Hindlimb muscle (tissue), 1 donor: ENCODE measurements around the gene LY6G6F. TPM values are rescaled to one million over a fixed set of nuclear protein-coding genes. Genes with fewer than 3 reads are reported as not detected.

Source experiments
- DNase-seq: peaks from one replicate; pipeline ENCODE4 v3.0.0-alpha.2; 2013
- polyA plus RNA-seq: library from polyadenylated mRNA; unstranded; fragments of 120-200 nt; gene quantifications from one replicate; pipeline ENCODE4 v1.2.1, GENCODE V29; 2013; ENCODE audit not compliant: insufficient read length

Gene LY6G6F
- polyA plus RNA-seq, 1 donor: not detected

DNA sequence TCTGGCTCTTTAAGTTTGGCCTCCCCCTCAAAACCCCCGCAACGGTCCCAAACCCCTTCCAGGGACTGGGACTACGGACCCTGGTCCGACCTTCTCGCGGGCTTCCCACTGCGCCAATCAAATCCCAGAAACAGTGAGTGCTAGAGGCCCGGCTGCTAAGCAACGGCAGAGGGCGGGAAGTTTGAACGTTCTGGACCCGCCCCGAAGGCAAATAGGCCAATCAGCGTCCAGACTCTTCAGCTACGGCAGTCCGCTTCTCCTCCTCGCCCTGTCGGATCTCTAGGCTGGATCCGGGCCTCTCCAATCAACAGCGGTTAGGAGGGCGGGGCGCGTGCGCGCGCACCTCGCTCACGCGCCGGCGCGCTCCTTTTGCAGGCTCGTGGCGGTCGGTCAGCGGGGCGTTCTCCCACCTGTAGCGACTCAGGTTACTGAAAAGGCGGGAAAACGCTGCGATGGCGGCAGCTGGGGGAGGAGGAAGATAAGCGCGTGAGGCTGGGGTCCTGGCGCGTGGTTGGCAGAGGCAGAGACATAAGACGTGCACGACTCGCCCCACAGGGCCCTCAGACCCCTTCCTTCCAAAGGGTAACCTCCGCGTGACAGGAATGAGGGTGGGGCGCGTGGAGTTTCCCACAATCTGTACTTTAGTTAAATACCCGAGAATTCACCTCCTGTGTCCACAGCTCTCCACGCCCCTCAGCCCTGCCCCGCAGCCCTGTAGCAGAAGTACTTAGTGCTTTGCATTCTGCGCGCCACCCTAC is 33.2 kb downstream of the LY6G6F start, which contains the start of gene MSH5:
TSS of gene MSH5 (plus strand) at position 367 of the 758 bp plus-strand sequence. CDS start 462 bp downstream, outside the sequence.
- peak; percentile 98 for DNase-seq

DNA sequence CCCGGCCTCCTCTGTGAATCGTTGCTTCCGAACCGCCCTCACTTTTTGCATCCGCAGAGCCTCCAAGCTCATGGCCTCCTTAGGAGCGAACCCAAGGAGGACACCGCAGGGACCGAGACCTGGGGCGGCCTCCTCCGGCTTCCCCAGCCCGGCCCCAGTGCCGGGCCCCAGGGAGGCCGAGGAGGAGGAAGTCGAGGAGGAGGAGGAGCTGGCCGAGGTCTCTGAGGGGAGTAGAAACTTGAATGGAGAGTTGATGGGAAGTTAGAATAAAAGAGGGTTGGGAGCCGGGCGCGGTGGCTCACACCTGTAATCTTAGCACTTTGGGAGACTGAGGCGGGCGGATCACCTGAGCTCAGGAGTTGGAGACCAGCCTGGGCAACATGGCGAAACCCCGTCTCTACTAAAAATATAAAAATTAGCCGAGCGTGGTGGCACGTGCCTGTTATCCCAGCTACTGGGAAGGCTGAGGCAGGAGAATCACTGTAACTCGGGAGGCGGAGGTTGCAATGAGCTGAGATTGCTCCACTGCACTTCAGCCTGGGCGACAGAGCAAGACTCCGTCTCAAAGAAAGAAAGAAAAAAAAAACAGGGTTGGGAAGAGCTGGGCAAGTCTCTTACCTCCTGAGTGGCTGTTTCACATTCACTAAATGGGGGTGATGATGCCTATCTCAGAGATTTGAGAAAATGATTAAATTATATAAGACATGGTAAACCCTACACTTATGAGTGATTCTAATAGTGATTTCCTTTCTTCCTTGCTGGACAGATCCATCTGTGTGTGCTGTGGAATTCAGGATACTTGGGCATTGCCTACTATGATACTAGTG is 33.9 kb downstream of the LY6G6F start:
- DNase-seq: no peak

DNA sequence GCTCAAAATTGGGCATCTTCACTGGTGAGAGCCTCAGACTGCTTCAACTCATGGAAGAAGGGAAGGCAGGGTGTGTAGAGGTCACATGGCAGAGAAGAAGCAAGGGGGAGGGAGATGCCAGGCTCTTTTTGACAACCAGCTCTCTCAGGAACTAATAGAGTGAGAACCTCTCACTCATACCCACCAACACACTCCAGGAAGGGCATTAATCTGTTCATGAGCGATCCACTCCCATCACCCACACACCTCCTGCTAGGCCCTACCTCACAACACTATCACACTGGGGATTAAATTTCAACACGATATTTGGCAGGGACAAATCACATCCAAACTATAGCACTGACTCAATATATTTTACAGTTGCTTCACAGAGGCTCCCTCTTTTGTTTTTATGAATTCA is 35.1 kb downstream of the LY6G6F start:
- no peak for DNase-seq

DNA sequence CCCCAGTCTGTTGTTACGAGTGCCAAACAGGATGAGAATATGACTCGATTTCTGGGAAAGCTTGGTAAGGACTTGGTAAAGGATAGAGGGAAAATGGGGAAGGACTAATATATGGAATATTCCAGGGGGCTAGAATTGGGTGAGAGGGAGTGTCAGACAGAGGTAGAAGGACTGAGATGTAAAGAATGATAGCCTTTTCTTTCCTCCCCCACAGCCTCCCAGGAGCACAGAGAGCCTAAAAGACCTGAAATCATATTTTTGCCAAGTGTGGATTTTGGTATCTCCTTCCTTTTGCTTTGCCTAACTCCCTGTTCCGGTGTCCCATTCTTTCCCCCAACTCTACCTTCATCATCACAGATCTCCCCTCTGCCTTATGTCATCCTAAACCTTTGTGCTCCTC is 36.2 kb downstream of the LY6G6F start:
- no peak for DNase-seq

DNA sequence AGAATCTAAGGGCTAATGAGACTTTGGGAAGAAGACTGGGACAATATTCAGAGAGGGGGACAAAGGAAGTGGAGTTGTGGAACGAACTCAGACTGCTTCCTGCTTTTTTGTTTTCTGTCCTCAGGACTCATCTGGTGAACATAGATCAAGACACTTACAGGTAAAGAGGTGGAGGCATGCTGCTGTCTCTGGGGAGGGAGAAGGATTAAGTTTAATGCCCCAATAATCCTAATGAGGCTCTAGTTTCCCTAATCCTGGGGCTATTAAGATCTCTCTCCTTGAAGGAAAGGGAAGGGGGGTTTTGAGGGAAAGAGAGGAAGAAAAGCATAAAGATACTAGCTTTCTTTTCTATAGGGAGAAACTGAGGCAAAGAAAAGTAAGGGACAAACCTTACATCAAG is 37.8 kb downstream of the LY6G6F start:
- no peak for DNase-seq

DNA sequence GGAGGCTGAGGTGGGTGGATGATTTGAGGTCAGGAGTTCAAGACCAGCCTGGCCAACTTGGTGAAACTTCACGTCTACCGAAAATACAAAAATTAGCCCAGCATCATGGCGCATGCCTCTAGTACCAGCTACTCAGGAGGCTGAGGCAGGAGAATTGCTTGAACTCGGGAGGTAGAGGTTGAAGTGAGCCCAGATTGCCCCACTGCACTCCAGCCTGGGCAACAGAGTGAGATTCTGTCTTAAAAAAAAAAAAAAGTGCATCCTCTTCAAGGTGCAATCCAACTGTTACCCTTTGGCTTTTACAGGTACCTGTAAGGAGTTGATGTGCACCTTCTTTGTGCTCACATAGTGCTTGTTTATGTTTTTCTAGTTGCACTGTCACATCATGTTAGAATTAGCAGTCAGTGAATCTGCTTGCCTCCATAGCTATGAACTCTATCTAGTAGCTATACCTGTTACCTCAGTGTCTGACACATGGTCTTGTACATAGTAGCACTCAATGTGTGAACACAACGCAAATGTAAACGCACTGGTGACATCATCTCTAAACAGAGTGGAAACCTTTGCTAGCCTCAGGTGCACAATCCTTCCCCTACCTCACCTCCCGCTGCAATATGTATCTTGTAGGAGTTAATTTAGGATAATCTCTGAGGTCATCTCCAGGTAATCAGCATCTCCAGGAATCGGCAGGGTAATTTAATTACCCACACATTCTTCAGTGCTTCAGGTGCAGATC is 42.8 kb downstream of the LY6G6F start:
- DNase-seq: no peak

DNA sequence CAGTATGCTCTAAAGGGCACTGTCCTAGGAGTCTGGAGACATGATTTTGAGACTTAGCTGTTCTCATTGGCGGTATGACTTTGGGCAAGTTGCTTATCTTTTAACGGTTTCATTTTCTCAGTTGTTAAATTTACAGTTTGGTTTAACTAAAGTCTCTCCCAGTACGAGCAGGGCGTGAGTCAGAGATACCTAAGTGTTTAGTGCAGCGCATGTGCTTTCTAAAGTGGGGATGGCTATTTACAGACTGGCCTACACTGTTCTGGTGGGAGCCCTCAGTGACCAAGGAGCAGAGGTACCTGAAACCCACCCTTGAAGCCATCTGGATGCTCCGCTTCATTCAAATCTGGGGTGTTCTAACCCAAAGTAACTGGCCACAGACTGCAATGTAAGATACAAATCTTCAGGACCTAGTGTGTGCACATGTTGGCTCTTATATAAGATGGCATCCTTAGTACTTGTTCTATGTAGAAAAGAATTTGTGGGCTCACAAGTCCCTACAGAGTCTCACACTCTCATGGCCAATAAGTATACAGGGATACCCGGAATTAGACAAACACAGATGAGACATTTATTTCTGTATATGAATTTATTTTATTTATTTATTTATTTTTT is 43.9 kb downstream of the LY6G6F start:
- no peak for DNase-seq

DNA sequence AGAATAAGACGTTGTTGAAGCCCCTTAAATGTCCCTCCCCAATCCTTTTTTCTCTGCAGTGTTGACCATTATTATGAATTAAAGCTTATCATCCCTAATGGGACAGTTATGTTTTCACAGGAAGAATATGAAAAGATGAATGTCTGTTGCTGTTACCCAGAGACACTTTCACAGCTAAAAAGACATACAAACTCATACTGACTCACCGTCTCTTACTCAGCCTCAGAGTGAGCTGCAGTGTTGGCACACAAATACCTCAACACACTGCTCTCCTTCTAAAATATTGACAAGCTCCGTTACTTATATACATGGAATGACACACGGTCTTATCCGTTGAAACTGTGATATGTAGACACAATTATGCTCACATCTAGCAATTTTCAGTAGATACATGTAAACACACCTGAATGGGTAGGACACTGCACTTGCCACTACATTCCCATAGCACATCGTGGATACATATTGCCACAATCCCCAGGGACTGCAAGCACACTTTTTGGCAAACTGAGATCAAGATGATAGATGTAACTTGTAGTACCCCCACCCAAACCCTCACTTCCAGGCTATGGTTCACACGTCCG is 46.2 kb downstream of the LY6G6F start:
- no peak for DNase-seq

DNA sequence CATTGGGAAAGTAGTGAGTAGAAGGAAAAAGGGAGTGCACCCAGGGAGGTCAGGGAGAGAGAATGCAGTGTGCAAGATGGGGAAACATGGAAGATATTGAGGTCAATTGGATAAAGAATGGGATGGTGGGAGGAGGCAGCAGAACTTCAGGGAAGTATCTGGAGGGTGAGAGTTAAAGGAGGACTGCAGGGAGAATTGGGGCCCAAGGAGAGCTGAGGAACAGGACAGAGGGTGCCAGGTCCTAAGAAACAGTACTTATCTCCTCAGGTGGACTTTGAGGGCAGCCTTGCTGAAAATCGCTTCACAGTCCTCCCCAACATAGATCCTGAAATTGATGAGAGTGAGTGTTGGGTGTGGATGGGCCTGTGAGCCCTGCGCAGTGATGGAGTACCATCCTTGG is 51.6 kb downstream of the LY6G6F start:
- DNase-seq: no peak

Other genes with a start within 250 kb of the LY6G6F start
- 0.85 TPM for gene MICB, start 208.7 kb upstream of the LY6G6F start, polyA plus RNA-seq
- gene MCCD1, start 177.9 kb upstream of the LY6G6F start, polyA plus RNA-seq: not detected
- gene DDX39B, start 164.9 kb upstream of the LY6G6F start, polyA plus RNA-seq: 420 TPM
- 4.2 TPM for gene ATP6V1G2, start 160.3 kb upstream of the LY6G6F start, polyA plus RNA-seq
- gene NFKBIL1, start 159.3 kb upstream of the LY6G6F start, polyA plus RNA-seq: 18.9 TPM
- gene LTA, start 134.6 kb upstream of the LY6G6F start, polyA plus RNA-seq: not detected
- gene TNF, start 131.3 kb upstream of the LY6G6F start, polyA plus RNA-seq: 0.12 TPM
- 1.5 TPM for gene LTB, start 124.4 kb upstream of the LY6G6F start, polyA plus RNA-seq
- gene LST1, start 120.6 kb upstream of the LY6G6F start, polyA plus RNA-seq: 8.3 TPM
- gene NCR3, start 113.9 kb upstream of the LY6G6F start, polyA plus RNA-seq: not detected
- 24.6 TPM for gene AIF1, start 91.6 kb upstream of the LY6G6F start, polyA plus RNA-seq
- gene PRRC2A, start 86.2 kb upstream of the LY6G6F start, polyA plus RNA-seq: 166 TPM
- gene BAG6, start 54.2 kb upstream of the LY6G6F start, polyA plus RNA-seq: 252 TPM
- gene APOM, start 51.0 kb upstream of the LY6G6F start, polyA plus RNA-seq: 3.3 TPM
- gene C6orf47, start 46.1 kb upstream of the LY6G6F start, polyA plus RNA-seq: 13.1 TPM
- gene GPANK1, start 41.9 kb upstream of the LY6G6F start, polyA plus RNA-seq: 17.1 TPM
- 127 TPM for gene CSNK2B, start 40.8 kb upstream of the LY6G6F start, polyA plus RNA-seq
- gene LY6G5B, start 36.9 kb upstream of the LY6G6F start, polyA plus RNA-seq: 11.7 TPM
- gene LY6G5C, start 25.8 kb upstream of the LY6G6F start, polyA plus RNA-seq: 6.3 TPM
- 54.6 TPM for gene ABHD16A, start 3.5 kb upstream of the LY6G6F start, polyA plus RNA-seq
- gene LY6G6D, start 8.5 kb downstream of the LY6G6F start, polyA plus RNA-seq: not detected
- 0.28 TPM for gene LY6G6C, start 14.9 kb downstream of the LY6G6F start, polyA plus RNA-seq
- gene MPIG6B, start 16.5 kb downstream of the LY6G6F start, polyA plus RNA-seq: 0.71 TPM
- gene DDAH2, start 22.4 kb downstream of the LY6G6F start, polyA plus RNA-seq: 128 TPM
- 116 TPM for gene CLIC1, start 29.7 kb downstream of the LY6G6F start, polyA plus RNA-seq
- 14.4 TPM for gene MSH5, start 33.1 kb downstream of the LY6G6F start, polyA plus RNA-seq
- 2.4 TPM for gene SAPCD1, start 55.8 kb downstream of the LY6G6F start, polyA plus RNA-seq
- gene VWA7, start 70.5 kb downstream of the LY6G6F start, polyA plus RNA-seq: 2.5 TPM
- gene VARS1, start 88.9 kb downstream of the LY6G6F start, polyA plus RNA-seq: 48.6 TPM
- 51.7 TPM for gene LSM2, start 100.1 kb downstream of the LY6G6F start, polyA plus RNA-seq
- 3.7 TPM for gene HSPA1L, start 108.4 kb downstream of the LY6G6F start, polyA plus RNA-seq
- gene HSPA1A, start 108.7 kb downstream of the LY6G6F start, polyA plus RNA-seq: 84.3 TPM
- gene HSPA1B, start 120.9 kb downstream of the LY6G6F start, polyA plus RNA-seq: 61.2 TPM
- gene NEU1, start 156.0 kb downstream of the LY6G6F start, polyA plus RNA-seq: 17.7 TPM
- 0.23 TPM for gene SLC44A4, start 172.1 kb downstream of the LY6G6F start, polyA plus RNA-seq
- 33.6 TPM for gene EHMT2, start 190.8 kb downstream of the LY6G6F start, polyA plus RNA-seq
- 10.9 TPM for gene ZBTB12, start 195.2 kb downstream of the LY6G6F start, polyA plus RNA-seq
- 11.1 TPM for gene C2, start 220.9 kb downstream of the LY6G6F start, polyA plus RNA-seq
- 1.7 TPM for gene CFB, start 239.2 kb downstream of the LY6G6F start, polyA plus RNA-seq